ENCODE measurements around the gene DNMBP. TPM values are rescaled to one million over a fixed set of nuclear protein-coding genes. Genes with fewer than 3 reads are reported as not detected.
"Not testable (repeated sequence)": the region's sequence is repeated elsewhere in the genome, so short reads cannot be mapped to it uniquely, and the experiment has no call there.

The DNMBP gene
- total RNA-seq, 5 donors from 2014 or later (not counting 1 experiment from before 2014, with no cell fraction given) = 4.4 to 5.8 (median 4.6) TPM

- H3K27me3 ChIP-seq (replicated peaks in 1 of 2; ENCODE audit: control insufficient read depth in 2 of 2, extremely low read depth in 1 of 2, insufficient read depth in 2 of 2, low read length in 1 of 2) = peaks cover 0 to 2% of the 10 kb centered on the region in 2 experiments
- Mint-ChIP-seq H3K4me1 (peaks cover 4 to 10% (median 5%) of the 10 kb centered on the region in 3 donors), H3K9me3 (no peaks in the 10 kb centered on the region), H3K27ac (no peak overlapping the region), H3K4me3 (no peak overlapping the region), H3K36me3 (no peaks in the 10 kb centered on the region), H3K27me3 (peaks cover 1 to 9% of the 10 kb centered on the region in 2 donors)
- no peak overlapping the region for H3K4me3 ChIP-seq (ENCODE audit: control insufficient read depth in 1 of 2, extremely low read depth in 1 of 2, low read length in 1 of 2)
- ATAC-seq (replicated peaks in 1 of 4) (peak in 2 of 4 experiments; percentile 46 to 59), DNase-seq (peak in 3 of 35 experiments; percentile 1 to 15 (median 3))
- no peaks in the 10 kb centered on the region for H3K9me3 ChIP-seq
- H3K4me1 ChIP-seq (ENCODE audit: control insufficient read depth in 1 of 2, extremely low read depth in 1 of 2, insufficient read depth in 2 of 2, low read length in 2 of 2) = no peaks in the 10 kb centered on the region
- ChIA-PET POLR2A (no interaction called here), CTCF (no interaction called here)
- H3K36me3 ChIP-seq (ENCODE audit: control insufficient read depth in 2 of 2, extremely low read depth in 1 of 2, insufficient read depth in 1 of 2, low read length in 1 of 2) = no peaks in the 10 kb centered on the region
- no peak overlapping the region for H3K27ac ChIP-seq (ENCODE audit: low read length)
- 34% methylated on average over 3 of the region's 5 CpGs for WGBS (ENCODE audit: insufficient coverage)
Observed at GRCh38 chr10:100020142-100020885, 10.6 kb upstream of the DNMBP start.

DNA sequence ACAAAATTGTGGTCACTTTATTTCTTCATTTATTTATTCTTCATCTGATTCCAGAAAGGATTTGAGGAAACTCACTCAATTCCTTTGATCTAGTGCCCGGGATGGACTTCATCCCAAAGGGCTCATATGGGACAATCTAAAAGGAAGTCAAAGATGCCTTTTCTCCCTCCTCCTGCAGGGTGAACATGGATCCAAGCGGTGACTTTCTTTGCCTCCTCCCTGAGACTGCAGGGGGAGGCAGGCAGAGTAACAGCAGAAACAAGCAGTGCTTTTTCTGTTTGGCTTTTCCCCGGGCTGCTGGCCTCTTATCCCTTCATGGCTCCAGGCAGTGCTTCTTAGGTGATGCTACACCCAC, 10.0 kb upstream of the DNMBP start:
- ATAC-seq (replicated peaks in 1 of 4) (no peak), DNase-seq (no peak)
- Mint-ChIP-seq H3K27ac (no peak overlapping the region), H3K9me3 (no peaks in the 10 kb centered on the region), H3K4me3 (no peak overlapping the region), H3K27me3 (peaks cover 1 to 9% of the 10 kb centered on the region in 2 donors), H3K36me3 (no peaks in the 10 kb centered on the region), H3K4me1 (peaks cover 4 to 10% (median 5%) of the 10 kb centered on the region in 3 donors)
- H3K27ac ChIP-seq (ENCODE audit: low read length) = no peak overlapping the region
- H3K27me3 ChIP-seq (replicated peaks in 1 of 2; ENCODE audit: control insufficient read depth in 2 of 2, extremely low read depth in 1 of 2, insufficient read depth in 2 of 2, low read length in 1 of 2) = peaks cover 0 to 2% of the 10 kb centered on the region in 2 experiments
- POLR2A ChIA-PET = no interaction called here
- no peaks in the 10 kb centered on the region for H3K9me3 ChIP-seq
- WGBS (ENCODE audit: insufficient coverage) = 67% methylated on average over 2 of the region's 3 CpGs
- no peaks in the 10 kb centered on the region for H3K4me1 ChIP-seq (ENCODE audit: control insufficient read depth in 1 of 2, extremely low read depth in 1 of 2, insufficient read depth in 2 of 2, low read length in 2 of 2)
- no peak overlapping the region for H3K4me3 ChIP-seq (ENCODE audit: control insufficient read depth in 1 of 2, extremely low read depth in 1 of 2, low read length in 1 of 2)
- CTCF ChIA-PET = no interaction called here
- no peaks in the 10 kb centered on the region for H3K36me3 ChIP-seq (ENCODE audit: control insufficient read depth in 2 of 2, extremely low read depth in 1 of 2, insufficient read depth in 1 of 2, low read length in 1 of 2)

- H3K4me3 ChIP-seq (ENCODE audit: control insufficient read depth in 1 of 2, extremely low read depth in 1 of 2, low read length in 1 of 2) = no peak overlapping the region
- no peaks in the 10 kb centered on the region for H3K36me3 ChIP-seq (ENCODE audit: control insufficient read depth in 2 of 2, extremely low read depth in 1 of 2, insufficient read depth in 1 of 2, low read length in 1 of 2)
- H3K4me1 ChIP-seq (ENCODE audit: control insufficient read depth in 1 of 2, extremely low read depth in 1 of 2, insufficient read depth in 2 of 2, low read length in 2 of 2) = peaks cover under 1 to 7% of the 10 kb centered on the region in 2 experiments
- no peak overlapping the region for H3K27ac ChIP-seq (ENCODE audit: low read length)
- Mint-ChIP-seq H3K9me3 (no peaks in the 10 kb centered on the region), H3K4me3 (no peak overlapping the region), H3K27me3 (peaks cover 1 to 6% of the 10 kb centered on the region in 2 donors), H3K36me3 (no peaks in the 10 kb centered on the region), H3K4me1 (peaks cover 8 to 19% (median 10%) of the 10 kb centered on the region in 3 donors), H3K27ac (peak overlapping the region in 1 of 2 donors; percentile 0)
- ATAC-seq (replicated peaks in 1 of 4) = no peak
- no peak for DNase-seq
- no peaks in the 10 kb centered on the region for H3K27me3 ChIP-seq (replicated peaks in 1 of 2; ENCODE audit: control insufficient read depth in 2 of 2, extremely low read depth in 1 of 2, insufficient read depth in 2 of 2, low read length in 1 of 2)
- no peaks in the 10 kb centered on the region for H3K9me3 ChIP-seq
- POLR2A ChIA-PET = no interaction called here
- CTCF ChIA-PET = no interaction called here
- WGBS (ENCODE audit: insufficient coverage) = 47% methylated on average over 3 of the region's 5 CpGs
Observed at GRCh38 chr10:100014071-100014762, 4.5 kb upstream of the DNMBP start.

DNA sequence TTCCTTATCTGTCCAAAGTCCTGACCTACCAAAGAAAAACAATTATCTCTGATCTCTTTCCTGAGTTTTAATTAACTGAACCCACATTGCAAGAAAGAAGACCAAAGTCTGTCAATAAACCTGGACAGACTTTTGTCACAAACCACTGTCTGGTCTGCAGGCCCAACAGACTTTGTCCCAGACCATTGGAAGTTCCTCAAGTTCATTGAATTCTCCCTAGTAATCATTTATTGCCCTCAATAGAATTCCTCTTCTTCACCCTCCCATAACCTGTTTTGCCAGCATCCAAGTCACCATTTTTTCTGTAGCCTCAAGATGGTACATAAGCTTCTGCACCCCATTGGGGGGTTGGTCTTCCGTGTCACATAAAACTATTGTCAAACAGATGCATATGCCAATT, 3.9 kb upstream of the DNMBP start:
- no peak overlapping the region for H3K4me3 ChIP-seq (ENCODE audit: control insufficient read depth in 1 of 2, extremely low read depth in 1 of 2, low read length in 1 of 2)
- Mint-ChIP-seq H3K27ac (peak overlapping the region in 1 of 2 donors; percentile 17), H3K4me1 (peaks cover 13 to 25% (median 16%) of the 10 kb centered on the region in 3 donors), H3K27me3 (peaks cover 0 to 2% of the 10 kb centered on the region in 2 donors), H3K9me3 (no peaks in the 10 kb centered on the region), H3K4me3 (no peak overlapping the region), H3K36me3 (no peaks in the 10 kb centered on the region)
- ChIA-PET CTCF (no interaction called here), POLR2A (no interaction called here)
- H3K27me3 ChIP-seq (replicated peaks in 1 of 2; ENCODE audit: control insufficient read depth in 2 of 2, extremely low read depth in 1 of 2, insufficient read depth in 2 of 2, low read length in 1 of 2) = no peaks in the 10 kb centered on the region
- WGBS (ENCODE audit: insufficient coverage) = 67% methylated on average over 1 of the region's 1 CpG
- H3K9me3 ChIP-seq = no peaks in the 10 kb centered on the region
- DNase-seq (no peak), ATAC-seq (replicated peaks in 1 of 4) (no peak)
- peaks cover 7 to 12% of the 10 kb centered on the region in 2 experiments for H3K4me1 ChIP-seq (ENCODE audit: control insufficient read depth in 1 of 2, extremely low read depth in 1 of 2, insufficient read depth in 2 of 2, low read length in 2 of 2)
- H3K36me3 ChIP-seq (ENCODE audit: control insufficient read depth in 2 of 2, extremely low read depth in 1 of 2, insufficient read depth in 1 of 2, low read length in 1 of 2) = no peaks in the 10 kb centered on the region
- no peak overlapping the region for H3K27ac ChIP-seq (ENCODE audit: low read length)

- H3K27ac Mint-ChIP-seq; H3K36me3 Mint-ChIP-seq; H3K27ac ChIP-seq (ENCODE audit: low read length); H3K36me3 ChIP-seq (ENCODE audit: control insufficient read depth in 2 of 2, extremely low read depth in 1 of 2, insufficient read depth in 1 of 2, low read length in 1 of 2); H3K9me3 Mint-ChIP-seq; DNase-seq; H3K9me3 ChIP-seq; POLR2A ChIA-PET; ATAC-seq (replicated peaks in 1 of 4); H3K27me3 Mint-ChIP-seq; H3K4me3 Mint-ChIP-seq; H3K4me3 ChIP-seq (ENCODE audit: control insufficient read depth in 1 of 2, extremely low read depth in 1 of 2, low read length in 1 of 2); H3K27me3 ChIP-seq (replicated peaks in 1 of 2; ENCODE audit: control insufficient read depth in 2 of 2, extremely low read depth in 1 of 2, insufficient read depth in 2 of 2, low read length in 1 of 2): not testable (repeated sequence)
- peaks cover 12 to 13% of the 10 kb centered on the region in 2 experiments for H3K4me1 ChIP-seq (ENCODE audit: control insufficient read depth in 1 of 2, extremely low read depth in 1 of 2, insufficient read depth in 2 of 2, low read length in 2 of 2)
- CTCF ChIA-PET = interaction anchor here (0.6 to 1.1 kb wide), 2 partner anchors 166 to 382 kb away, joined by 3 to 8 read pairs; no protein-coding TSS in a partner anchor
- 97% methylated on average over 17 of the region's 20 CpGs for WGBS (ENCODE audit: insufficient coverage)
- H3K4me1 Mint-ChIP-seq = peaks cover 29 to 43% (median 31%) of the 10 kb centered on the region in 3 donors
Observed at GRCh38 chr10:100011906-100012305, 2.2 kb upstream of the DNMBP start.

- Mint-ChIP-seq H3K27ac (peak overlapping the region in 1 of 2 donors; percentile 16), H3K27me3 (no peaks in the 10 kb centered on the region), H3K36me3 (no peaks in the 10 kb centered on the region), H3K4me3 (peak overlapping the region; percentile 81 to 88 (median 82)), H3K4me1 (peaks cover 35 to 60% (median 44%) of the 10 kb centered on the region in 3 donors), H3K9me3 (no peaks in the 10 kb centered on the region)
- no peaks in the 10 kb centered on the region for H3K9me3 ChIP-seq
- ChIA-PET CTCF (interaction anchor here in 1 of 2 donors (0.6 to 1.8 kb wide), 6 partner anchors 9 to 164 kb away, joined by 3 to 6 read pairs (median 4); no protein-coding TSS in a partner anchor), POLR2A (no interaction called here)
- H3K4me3 ChIP-seq (ENCODE audit: control insufficient read depth in 1 of 2, extremely low read depth in 1 of 2, low read length in 1 of 2) = peak overlapping the region; percentile 70 to 94
- 1% methylated on average over 45 of the region's 45 CpGs for WGBS (ENCODE audit: insufficient coverage)
- peaks cover 13 to 16% of the 10 kb centered on the region in 2 experiments for H3K4me1 ChIP-seq (ENCODE audit: control insufficient read depth in 1 of 2, extremely low read depth in 1 of 2, insufficient read depth in 2 of 2, low read length in 2 of 2)
- H3K36me3 ChIP-seq (ENCODE audit: control insufficient read depth in 2 of 2, extremely low read depth in 1 of 2, insufficient read depth in 1 of 2, low read length in 1 of 2) = no peaks in the 10 kb centered on the region
- H3K27ac ChIP-seq (ENCODE audit: low read length) = no peak overlapping the region
- H3K27me3 ChIP-seq (replicated peaks in 1 of 2; ENCODE audit: control insufficient read depth in 2 of 2, extremely low read depth in 1 of 2, insufficient read depth in 2 of 2, low read length in 1 of 2) = no peaks in the 10 kb centered on the region
- peak in 7 of 35 experiments; percentile 2 to 45 (median 7) for DNase-seq
- peak; percentile 77 to 79 (median 78) for ATAC-seq (replicated peaks in 1 of 4)
Observed at GRCh38 chr10:100009283-100009792, 409 bp downstream of the DNMBP start.

Measured in T-cell (primary cell).